Raji (cell line): ENCODE results near the gene NFATC2IP.

Experiments used
- POLR2A ChIP-seq: IDR thresholded peaks from 2 replicates; pipeline ENCODE4 v1.6.1; 2011; ENCODE audit warnings: low read depth, low read length, control low read depth; ENCODE audit not compliant: insufficient read depth

Gene NFATC2IP

DNA sequence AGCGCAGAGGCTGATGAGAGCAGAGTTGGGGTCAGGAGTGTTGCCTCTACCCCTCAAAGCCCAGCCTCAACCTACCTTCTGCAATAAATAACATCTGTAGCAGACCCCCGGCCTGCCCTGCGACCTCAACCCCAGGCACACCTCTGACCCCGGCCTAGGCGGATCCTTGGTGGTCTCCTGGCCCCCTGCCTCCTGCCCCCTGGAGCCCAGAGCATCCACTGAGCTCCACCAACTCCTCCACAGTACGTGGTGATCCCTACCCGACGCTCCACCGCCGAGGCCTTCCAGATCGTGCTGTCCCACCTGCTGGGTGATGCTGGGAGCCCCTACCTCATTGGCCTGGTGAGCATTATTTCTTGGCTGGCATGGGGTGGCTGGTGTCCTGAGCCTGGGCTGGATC lies 32.2 kb downstream of the NFATC2IP start:
- no peak for TF ChIP-seq POLR2A

GRCh38 chr16:28983644-28984043 lies 32.9 kb downstream of the NFATC2IP start:
- TF ChIP-seq POLR2A: no peak

DNA sequence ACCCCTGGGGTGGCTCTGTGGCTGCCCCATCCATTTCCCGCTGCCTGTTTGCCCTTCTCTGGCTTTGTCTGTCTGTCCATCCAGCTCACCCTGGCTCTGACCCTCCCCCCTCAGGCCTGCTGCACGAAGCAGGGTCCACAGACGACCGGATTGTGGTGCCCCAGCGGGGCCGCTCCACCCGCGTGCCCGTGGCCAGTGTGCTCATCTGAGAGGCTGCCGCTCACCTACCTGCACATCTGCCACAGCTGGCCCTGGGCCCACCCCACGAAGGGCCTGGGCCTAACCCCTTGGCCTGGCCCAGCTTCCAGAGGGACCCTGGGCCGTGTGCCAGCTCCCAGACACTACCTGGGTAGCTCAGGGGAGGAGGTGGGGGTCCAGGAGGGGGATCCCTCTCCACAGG lies 33.4 kb downstream of the NFATC2IP start:
- TF ChIP-seq POLR2A: no peak

DNA sequence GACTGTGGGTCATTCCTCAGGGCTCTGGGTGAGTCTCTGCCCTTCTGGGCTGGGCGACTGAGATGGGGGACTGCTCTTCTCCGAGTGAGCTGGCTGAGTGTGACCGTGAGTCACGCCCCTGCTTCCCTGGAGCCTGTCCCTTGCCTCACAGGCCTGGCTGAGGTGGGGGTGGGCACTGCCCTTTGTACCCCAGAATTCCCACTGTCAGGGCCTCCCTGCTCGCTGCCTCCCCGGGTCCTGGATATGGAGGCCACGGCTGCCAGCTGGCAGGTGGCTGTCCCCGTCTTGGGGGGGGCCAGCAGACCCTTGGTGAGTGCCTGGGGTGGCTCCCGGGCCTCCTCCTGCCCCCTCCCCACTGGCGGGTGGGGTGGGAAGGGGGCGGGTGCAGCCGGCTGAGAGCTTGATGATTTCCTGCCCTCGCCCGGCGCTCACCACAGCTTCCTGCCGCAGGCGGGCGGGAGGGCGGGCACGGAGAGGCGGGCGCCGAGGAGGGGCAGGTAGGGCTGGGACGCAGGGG lies 33.9 kb downstream of the NFATC2IP start, which contains the start of gene LAT:
Gene LAT, plus strand, starts transcription at position 434 of the 517 bp plus-strand sequence. CDS start 366 bp downstream, outside the sequence.
- no peak for TF ChIP-seq POLR2A

DNA sequence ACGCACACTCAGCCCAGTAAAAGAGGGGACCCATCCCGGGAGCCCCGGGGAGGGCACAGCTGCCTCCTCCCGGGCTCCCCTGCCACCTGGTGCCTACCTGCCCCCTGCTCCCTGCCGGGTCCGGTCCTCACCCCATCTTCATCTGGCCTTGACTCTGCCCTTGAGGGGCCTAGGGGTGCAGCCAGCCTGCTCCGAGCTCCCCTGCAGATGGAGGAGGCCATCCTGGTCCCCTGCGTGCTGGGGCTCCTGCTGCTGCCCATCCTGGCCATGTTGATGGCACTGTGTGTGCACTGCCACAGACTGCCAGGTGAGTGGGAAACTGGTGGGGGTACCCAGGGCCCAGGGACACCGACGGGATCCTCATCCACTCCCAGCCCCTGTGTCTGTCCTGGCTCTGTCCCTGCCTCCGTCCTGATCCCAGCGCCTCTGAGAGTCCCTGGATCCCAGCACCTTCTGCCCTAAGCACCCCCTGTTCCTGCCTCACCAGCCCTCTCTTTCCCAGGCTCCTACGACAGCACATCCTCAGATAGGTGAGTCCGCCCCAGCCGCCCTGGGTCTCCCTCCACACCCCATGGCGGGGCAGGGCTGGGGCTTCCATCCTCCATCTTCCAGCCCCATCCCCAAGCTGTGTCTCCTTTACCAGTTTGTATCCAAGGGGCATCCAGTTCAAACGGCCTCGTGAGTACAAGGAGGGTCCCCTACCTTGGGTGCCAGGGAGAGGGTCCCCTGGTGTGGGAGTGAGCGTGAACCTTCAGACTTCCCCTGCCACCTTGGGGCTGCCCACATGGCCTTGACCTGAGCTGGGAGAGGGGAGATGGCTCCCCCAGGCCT lies 34.7 kb downstream of the NFATC2IP start:
- no peak for TF ChIP-seq POLR2A

GRCh38 chr16:28986046-28986445 lies 35.3 kb downstream of the NFATC2IP start:
- TF ChIP-seq POLR2A: no peak

- no peak for TF ChIP-seq POLR2A
Observed at GRCh38 chr16:28986492-28986891, 35.8 kb downstream of the NFATC2IP start.

GRCh38 chr16:28987170-28987853 lies 36.6 kb downstream of the NFATC2IP start:
- no peak for TF ChIP-seq POLR2A

GRCh38 chr16:28989363-28989762 lies 38.6 kb downstream of the NFATC2IP start:
- TF ChIP-seq POLR2A: no peak

DNA sequence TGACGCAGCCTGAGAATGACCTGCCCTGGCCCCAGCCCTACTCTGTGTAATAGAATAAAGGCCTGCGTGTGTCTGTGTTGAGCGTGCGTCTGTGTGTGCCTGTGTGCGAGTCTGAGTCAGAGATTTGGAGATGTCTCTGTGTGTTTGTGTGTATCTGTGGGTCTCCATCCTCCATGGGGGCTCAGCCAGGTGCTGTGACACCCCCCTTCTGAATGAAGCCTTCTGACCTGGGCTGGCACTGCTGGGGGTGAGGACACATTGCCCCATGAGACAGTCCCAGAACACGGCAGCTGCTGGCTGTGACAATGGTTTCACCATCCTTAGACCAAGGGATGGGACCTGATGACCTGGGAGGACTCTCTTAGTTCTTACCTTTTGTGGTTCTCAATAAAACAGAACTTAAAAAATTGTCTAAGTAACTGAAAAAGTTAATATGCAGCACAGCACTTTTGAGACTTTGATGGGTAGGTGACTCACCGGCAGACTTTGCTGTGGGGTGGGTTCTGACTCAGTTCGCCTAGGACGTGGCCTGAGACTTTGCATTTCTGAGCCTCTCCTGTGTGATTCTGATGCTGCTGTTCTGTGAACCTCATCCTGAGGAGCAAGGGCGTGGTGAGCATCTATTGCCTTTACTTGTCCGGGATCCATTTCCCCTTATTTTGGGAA lies 39.8 kb downstream of the NFATC2IP start:
- no peak for TF ChIP-seq POLR2A

GRCh38 chr16:28991687-28992086 lies 41.0 kb downstream of the NFATC2IP start:
- TF ChIP-seq POLR2A: no peak

- no peak for TF ChIP-seq POLR2A
Observed at GRCh38 chr16:28992496-28992895, 41.8 kb downstream of the NFATC2IP start.

- TF ChIP-seq POLR2A: no peak
Observed at GRCh38 chr16:28998837-28999236, 48.1 kb downstream of the NFATC2IP start.

DNA sequence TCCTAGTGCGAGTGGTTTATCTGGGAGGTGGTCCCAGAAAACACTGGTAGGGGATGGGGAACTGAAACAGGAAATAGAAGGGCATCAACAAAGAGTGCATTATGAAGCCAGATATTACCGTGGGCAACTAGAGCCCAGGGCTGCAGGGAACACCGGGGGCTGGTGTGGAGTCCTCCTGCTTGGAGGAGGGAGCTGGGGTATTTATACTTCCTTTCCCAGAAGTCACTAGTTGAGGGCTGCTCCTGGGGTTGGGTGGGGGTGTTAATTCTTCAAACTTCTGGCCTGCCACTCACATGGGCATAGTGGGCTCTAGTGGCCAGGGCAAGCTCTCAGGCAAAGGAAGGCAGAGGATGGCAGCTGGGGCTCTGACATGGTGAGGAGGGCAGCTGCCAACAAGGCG lies 48.8 kb downstream of the NFATC2IP start:
- no peak for TF ChIP-seq POLR2A

DNA sequence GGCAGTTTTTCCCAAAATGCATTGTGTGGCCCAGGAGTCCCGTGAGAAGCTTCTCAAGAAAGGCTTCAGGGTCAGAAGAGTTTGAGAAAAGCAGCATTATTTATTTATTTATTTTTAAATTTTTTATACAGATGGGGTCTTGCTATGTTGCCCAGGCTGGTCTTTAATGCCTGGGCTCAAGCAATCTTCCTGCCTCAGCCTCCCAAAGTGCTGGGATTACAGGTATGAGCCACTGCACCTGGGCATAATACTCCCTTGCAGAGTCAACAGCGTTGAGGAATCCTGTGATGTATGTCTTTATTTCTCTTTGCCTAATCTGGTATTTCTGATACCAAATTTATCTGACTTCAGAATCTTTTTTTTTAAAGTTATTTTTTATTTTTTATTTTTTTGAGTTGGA lies 49.3 kb downstream of the NFATC2IP start:
- no peak for TF ChIP-seq POLR2A
